MCF 10A (cell line): Measurements from ENCODE around the gene CCDC188. TPM values are rescaled to one million over a fixed set of nuclear protein-coding genes. Genes with fewer than 3 reads are reported as not detected.

ENCODE experiments used
- BruUV-seq: library from RNA; stranded (reverse); fragments of 400-500 nt; replicated peaks from 2 replicates; lab custom pipeline; 2021; lab: Mats Ljungman, UMichigan
- CTCF ChIA-PET: fragments of 300-600 bp; sonication (Branson Sonifier 250); formaldehyde crosslinking; extraction: SDS; loops from one replicate; lab custom pipeline; 2021; ENCODE audit warnings: antibody characterized with exemption, inconsistent platforms; lab: Yijun Ruan, JAX
- POLR2A ChIA-PET: fragments of 300-600, 350-650 bp; sonication (Branson Sonifier 250); formaldehyde crosslinking; extraction: SDS; loops from one replicate; lab custom pipeline; 2020; ENCODE audit warnings: antibody characterized with exemption, inconsistent platforms; lab: Yijun Ruan, JAX
- DNase-seq: peaks from one replicate; pipeline ENCODE4 v3.0.0-alpha.2; 2018; ENCODE audit not compliant: unreplicated experiment
- H3K27ac Mint-ChIP-seq: one replicate; pipeline ENCODE4 v1.8.0; 2022; ENCODE audit warnings: mild to moderate bottlenecking, low read depth, mixed read lengths; ENCODE audit not compliant: unreplicated experiment
- H3K27me3 Mint-ChIP-seq: one replicate; pipeline ENCODE4 v1.8.0; 2022; ENCODE audit warnings: mixed read lengths; ENCODE audit not compliant: insufficient read depth, unreplicated experiment
- H3K36me3 Mint-ChIP-seq: one replicate; pipeline ENCODE4 v1.8.0; 2022; ENCODE audit warnings: mild to moderate bottlenecking, moderate library complexity, mixed read lengths; ENCODE audit not compliant: insufficient read depth, unreplicated experiment
- H3K4me1 Mint-ChIP-seq: one replicate; pipeline ENCODE4 v1.8.0; 2022; ENCODE audit warnings: mixed read lengths; ENCODE audit not compliant: insufficient read depth, unreplicated experiment
- H3K4me3 Mint-ChIP-seq: one replicate; pipeline ENCODE4 v1.8.0; 2022; ENCODE audit warnings: mild to moderate bottlenecking, moderate library complexity, mixed read lengths; ENCODE audit not compliant: unreplicated experiment
- H3K9me3 Mint-ChIP-seq: one replicate; pipeline ENCODE4 v1.8.0; 2022; ENCODE audit warnings: mixed read lengths; ENCODE audit not compliant: unreplicated experiment
- intact Hi-C: fragments of 100-400 bp; cut with micrococcal nuclease; formaldehyde crosslinking; loops from 2 replicates; pipeline ENCODE4 v1.14.1; 2022
- total RNA-seq: library from RNA; stranded (reverse); gene quantifications from 2 replicates; pipeline ENCODE4 v1.2.3, GENCODE V29; 2022
- TF ChIP-seq, protein P1 (sequence below): fragments of 200-600 bp; IDR thresholded peaks from one replicate; pipeline ENCODE4 v1.8.0; 2022; ENCODE audit warnings: antibody characterized with exemption, mild to moderate bottlenecking; ENCODE audit not compliant: unreplicated experiment

Gene CCDC188
- total RNA-seq, 1 experiment from 2014 or later, result 0.70 TPM

DNA sequence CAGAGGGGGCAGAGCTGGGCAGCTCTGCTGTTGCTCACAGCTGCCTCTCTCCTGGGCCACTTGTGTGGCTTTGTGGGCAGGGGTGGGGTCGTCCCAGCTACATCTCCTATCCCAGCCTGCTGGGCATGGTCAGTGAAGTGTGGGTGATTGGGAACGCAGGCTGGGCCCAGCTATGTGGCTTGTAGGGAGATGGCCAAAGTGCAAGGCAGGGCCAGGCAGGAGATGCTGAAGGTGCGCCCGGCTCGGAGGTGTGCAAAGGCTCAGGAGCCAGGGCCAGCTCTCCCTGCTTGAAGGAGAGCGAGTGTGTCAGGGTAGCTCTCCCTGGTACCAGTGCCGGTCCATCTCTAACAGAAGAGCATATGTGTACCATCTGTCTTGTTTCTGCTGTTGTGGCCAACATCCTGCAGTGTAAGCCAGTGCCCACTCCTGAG lies 43.4 kb downstream of the CCDC188 start:
- no peaks in the 10 kb centered on the region for H3K9me3 Mint-ChIP-seq
- ChIA-PET POLR2A (no interaction called here), CTCF (interaction anchor here (0.5 to 1.3 kb wide), 3 partner anchors 10 to 20 kb away, joined by 3 to 5 read pairs (median 4); partner anchors contain the start of gene TRMT2A)
- no peaks in the 10 kb centered on the region for H3K27me3 Mint-ChIP-seq
- intact Hi-C loops, result no loop called here
- no TSS peak for BruUV-seq
- TF ChIP-seq, protein P1, sequence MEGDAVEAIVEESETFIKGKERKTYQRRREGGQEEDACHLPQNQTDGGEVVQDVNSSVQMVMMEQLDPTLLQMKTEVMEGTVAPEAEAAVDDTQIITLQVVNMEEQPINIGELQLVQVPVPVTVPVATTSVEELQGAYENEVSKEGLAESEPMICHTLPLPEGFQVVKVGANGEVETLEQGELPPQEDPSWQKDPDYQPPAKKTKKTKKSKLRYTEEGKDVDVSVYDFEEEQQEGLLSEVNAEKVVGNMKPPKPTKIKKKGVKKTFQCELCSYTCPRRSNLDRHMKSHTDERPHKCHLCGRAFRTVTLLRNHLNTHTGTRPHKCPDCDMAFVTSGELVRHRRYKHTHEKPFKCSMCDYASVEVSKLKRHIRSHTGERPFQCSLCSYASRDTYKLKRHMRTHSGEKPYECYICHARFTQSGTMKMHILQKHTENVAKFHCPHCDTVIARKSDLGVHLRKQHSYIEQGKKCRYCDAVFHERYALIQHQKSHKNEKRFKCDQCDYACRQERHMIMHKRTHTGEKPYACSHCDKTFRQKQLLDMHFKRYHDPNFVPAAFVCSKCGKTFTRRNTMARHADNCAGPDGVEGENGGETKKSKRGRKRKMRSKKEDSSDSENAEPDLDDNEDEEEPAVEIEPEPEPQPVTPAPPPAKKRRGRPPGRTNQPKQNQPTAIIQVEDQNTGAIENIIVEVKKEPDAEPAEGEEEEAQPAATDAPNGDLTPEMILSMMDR, result no peak
- no peak for DNase-seq
- no peak overlapping the region for H3K27ac Mint-ChIP-seq
- peaks cover 86% of the 10 kb centered on the region for H3K36me3 Mint-ChIP-seq
- no peaks in the 10 kb centered on the region for H3K4me1 Mint-ChIP-seq
- no peak overlapping the region for H3K4me3 Mint-ChIP-seq

DNA sequence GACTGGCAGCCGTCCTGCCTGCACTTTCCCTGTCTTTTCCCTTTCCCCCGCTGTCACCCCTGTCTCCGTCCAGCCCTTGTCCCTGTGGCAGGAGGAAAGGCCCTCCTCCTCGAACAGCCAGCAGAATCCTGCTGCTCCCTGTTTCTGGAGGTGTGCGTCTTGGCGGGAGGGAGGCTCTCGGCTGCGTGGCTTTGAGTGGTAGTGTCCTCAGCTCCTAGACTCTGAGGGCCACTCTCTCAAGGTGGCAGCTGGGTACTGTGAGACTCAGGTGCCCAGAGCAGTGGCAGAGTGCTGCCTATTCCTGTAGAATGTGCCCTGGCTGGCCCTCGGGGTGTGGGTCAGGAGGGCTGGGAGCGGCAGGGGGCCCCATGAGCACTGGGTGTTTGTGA lies 44.0 kb downstream of the CCDC188 start:
- TF ChIP-seq, protein P1, result no peak
- ChIA-PET POLR2A (no interaction called here), CTCF (interaction anchor here (0.6 to 0.9 kb wide), 2 partner anchors 19 to 1545 kb away, joined by 3 to 4 read pairs; no protein-coding TSS in a partner anchor)
- intact Hi-C loops, result no loop called here
- Mint-ChIP-seq H3K4me1 (no peaks in the 10 kb centered on the region), H3K27me3 (no peaks in the 10 kb centered on the region), H3K4me3 (no peak overlapping the region), H3K36me3 (peaks cover 82% of the 10 kb centered on the region), H3K27ac (no peak overlapping the region), H3K9me3 (no peaks in the 10 kb centered on the region)
- no peak for DNase-seq
- no TSS peak for BruUV-seq

DNA sequence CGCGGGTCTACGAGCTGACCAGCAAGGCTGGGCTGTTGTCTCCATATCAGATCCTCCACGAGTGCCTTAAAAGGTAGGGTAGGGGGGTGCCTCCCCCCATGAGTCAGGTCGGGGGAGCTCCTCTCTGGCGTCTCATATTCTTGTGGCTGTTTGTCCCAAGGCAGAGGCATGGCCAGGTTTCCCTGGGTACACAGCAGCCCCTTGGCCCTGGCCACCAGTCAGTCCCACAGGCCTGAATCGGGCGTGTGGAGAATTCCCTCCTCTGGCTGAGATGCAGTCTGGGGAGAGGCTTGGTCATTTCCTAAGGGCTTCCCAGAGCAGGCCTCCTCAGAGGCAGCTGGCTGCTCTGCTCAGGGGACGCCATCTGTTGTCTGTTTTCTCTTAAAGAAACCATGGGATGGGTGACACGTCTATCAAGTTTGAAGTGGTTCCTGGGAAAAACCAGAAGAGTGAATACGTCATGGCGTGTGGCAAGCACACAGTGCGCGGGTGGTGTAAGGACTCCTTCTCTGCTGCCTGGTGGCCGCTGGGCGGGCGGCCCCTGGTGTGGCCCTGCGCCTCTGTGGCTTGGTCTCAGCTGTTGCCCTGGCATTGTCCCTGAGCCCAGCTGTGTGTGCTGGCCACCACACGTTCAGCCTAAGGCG lies 44.5 kb downstream of the CCDC188 start:
- no peaks in the 10 kb centered on the region for H3K9me3 Mint-ChIP-seq
- ChIA-PET CTCF (interaction anchor here (0.6 kb wide), 2 partner anchors 317 to 1546 kb away, joined by 3 read pairs; no protein-coding TSS in a partner anchor), POLR2A (no interaction called here)
- BruUV-seq, result no TSS peak
- no peak overlapping the region for H3K27ac Mint-ChIP-seq
- H3K27me3 Mint-ChIP-seq, result no peaks in the 10 kb centered on the region
- no peaks in the 10 kb centered on the region for H3K4me1 Mint-ChIP-seq
- no peak overlapping the region for H3K4me3 Mint-ChIP-seq
- TF ChIP-seq, protein P1, result no peak
- no peak for DNase-seq
- peaks cover 83% of the 10 kb centered on the region for H3K36me3 Mint-ChIP-seq
- intact Hi-C loops, result no loop called here

DNA sequence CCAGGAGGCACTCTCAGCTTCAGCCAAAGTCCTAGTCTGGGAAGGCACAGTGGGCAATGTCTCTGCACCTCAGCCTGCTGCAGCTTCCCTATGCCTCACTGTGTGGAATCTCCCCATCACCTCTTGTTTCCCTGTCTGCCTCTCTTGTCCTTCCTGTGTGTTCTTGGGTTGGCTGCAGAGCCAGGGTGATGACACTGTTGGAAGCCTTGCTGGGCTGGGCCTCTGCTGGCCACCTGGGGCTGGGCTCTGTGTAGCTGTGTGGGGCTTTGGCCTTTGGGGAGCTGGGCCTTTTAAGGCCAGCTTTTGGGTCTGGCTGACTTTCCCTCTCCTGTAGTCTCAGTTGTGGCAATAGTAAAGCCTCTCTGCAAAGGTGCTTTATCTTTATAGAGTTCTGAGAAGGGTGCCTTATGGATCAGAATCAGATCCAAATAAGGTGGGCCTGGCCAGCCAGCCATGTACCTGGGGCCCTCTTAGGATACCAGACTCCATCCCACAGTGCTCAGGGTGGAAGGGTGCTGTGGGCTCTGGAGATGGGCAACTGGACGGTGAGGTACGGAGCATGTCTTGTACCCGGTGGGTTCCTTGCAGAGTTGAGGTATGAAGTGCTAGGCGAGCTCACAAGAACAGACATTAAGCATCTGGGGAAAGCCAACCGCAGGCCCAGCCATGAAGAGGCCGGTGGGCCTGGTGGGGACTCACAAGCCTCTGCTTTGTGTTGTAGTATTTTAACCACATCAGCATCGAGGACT lies 45.2 kb downstream of the CCDC188 start:
- no peaks in the 10 kb centered on the region for H3K9me3 Mint-ChIP-seq
- H3K27ac Mint-ChIP-seq, result no peak overlapping the region
- no TSS peak for BruUV-seq
- H3K4me3 Mint-ChIP-seq, result no peak overlapping the region
- no peaks in the 10 kb centered on the region for H3K4me1 Mint-ChIP-seq
- intact Hi-C loops, result no loop called here
- no peak for DNase-seq
- peaks cover 83% of the 10 kb centered on the region for H3K36me3 Mint-ChIP-seq
- TF ChIP-seq, protein P1, result no peak
- H3K27me3 Mint-ChIP-seq, result no peaks in the 10 kb centered on the region
- CTCF ChIA-PET, result interaction anchor here (0.6 to 0.7 kb wide), 2 partner anchors 11 to 317 kb away, joined by 3 read pairs; no protein-coding TSS in a partner anchor
- POLR2A ChIA-PET, result no interaction called here
